Spleen (tissue), 11 donors: ENCODE measurements around the gene DEDD. TPM values are rescaled to one million over a fixed set of nuclear protein-coding genes. Genes with fewer than 3 reads are reported as not detected.

Experiments
- DNase-seq: peaks from one replicate; pipeline ENCODE4 v3.0.0-alpha.2; 2020
- H3K27ac ChIP-seq, 8 donors: fragments of 200-600 bp; sonication (generic) in 7 of 8; 1 replicate in 4 of 8; 2 replicates in 4 of 8; pipeline versions ENCODE4 v1.5.0 to v1.8.0; 2016 to 2021; ENCODE audit warnings: inconsistent platforms in 4 of 8, mild to moderate bottlenecking in 4 of 8, moderate library complexity in 1 of 8
- H3K27me3 ChIP-seq, 7 donors: fragments of 200-600 bp; sonication (generic) in 6 of 7; replicated peaks in 1 of 7; 1 replicate in 4 of 7; 2 replicates in 3 of 7; pipeline versions ENCODE4 v1.5.0 to v1.8.0; 2016 to 2021; ENCODE audit warnings: inconsistent platforms in 3 of 7, mild to moderate bottlenecking in 1 of 7
- H3K36me3 ChIP-seq, 6 donors: fragments of 200-600 bp; sonication (generic) in 5 of 6; 1 replicate in 4 of 6; 2 replicates in 2 of 6; pipeline versions ENCODE4 v1.5.0 to v1.8.0; 2016 to 2021; ENCODE audit warnings: inconsistent platforms in 2 of 6
- H3K4me1 ChIP-seq, 6 donors: fragments of 200-600 bp; sonication (generic) in 5 of 6; 1 replicate in 3 of 6; 2 replicates in 3 of 6; pipeline versions ENCODE4 v1.5.0 to v1.8.0; 2016 to 2021; ENCODE audit warnings: inconsistent platforms in 3 of 6
- H3K4me3 ChIP-seq, 8 donors: fragments of 200-600 bp; sonication (generic) in 7 of 8; 1 replicate in 4 of 8; 2 replicates in 4 of 8; pipeline versions ENCODE4 v1.5.0 to v1.8.0; 2016 to 2021; ENCODE audit warnings: inconsistent platforms in 4 of 8, mild to moderate bottlenecking in 4 of 8, moderate library complexity in 2 of 8
- H3K9me3 ChIP-seq, 8 donors: fragments of 200-600 bp; sonication (generic) in 7 of 8; 1 replicate in 4 of 8; 2 replicates in 4 of 8; pipeline versions ENCODE4 v1.5.0 to v1.8.0; 2016 to 2021; ENCODE audit warnings: inconsistent platforms in 4 of 8
- CTCF ChIP-seq, 11 experiments: fragments of 200-600 bp in 7 of 11; fragments of 450-650 bp in 4 of 11; sonication (generic) in 4 of 11; IDR thresholded peaks in 8 of 11; conservative IDR thresholded peaks in 3 of 11; 1 replicate in 7 of 11; 2 replicates in 4 of 11; pipeline versions ENCODE4 v1.4.0 to v1.8.0; 2016 to 2021; ENCODE audit warnings: antibody characterized with exemption in 11 of 11, inconsistent platforms in 4 of 11, mild to moderate bottlenecking in 1 of 11
- POLR2A ChIP-seq, 3 donors: fragments of 450-650 bp; IDR thresholded peaks; one replicate each; pipeline ENCODE4 v1.5.1; 2017; ENCODE audit warnings: antibody characterized with exemption in 3 of 3, mild to moderate bottlenecking in 1 of 3
- POLR2AphosphoS5 ChIP-seq, 3 donors: sonication (generic); formaldehyde crosslinking; IDR thresholded peaks; one replicate each; pipeline ENCODE4 v1.5.1; 2017; ENCODE audit warnings: antibody characterized with exemption in 3 of 3
- WGBS, 5 donors: extraction: QIAGEN DNeasy Blood & Tissue Kit in 3 of 5; methylation state at CpG; one replicate each; pipeline versions ENCODE4 v1.1.5 to v1.1.7; 2013 to 2018; 5-methylcytosine and 5-hydroxymethylcytosine counted together
- intact Hi-C: fragments of 100-400 bp; cut with DNase I; formaldehyde crosslinking; loops from one replicate; pipeline ENCODE4 v1.15.0; 2023; ENCODE audit warnings: low total_unique reads
- polyA plus RNA-seq, 3 donors: library from polyadenylated mRNA; stranded (reverse); fragments of 200-250 nt; gene quantifications; one replicate each; pipeline ENCODE4 v1.2.1, GENCODE V29; 2013
- total RNA-seq, 7 donors: library from RNA; depleted of rRNA in 3 of 7; stranded (reverse); fragments of >200 nt in 3 of 7; fragmentation: NEBNext Ultra II Directional in 4 of 7; extraction: Animal tissue kit (Norgen Biotek cat#: 25700) in 4 of 7; gene quantifications; one replicate each; pipeline versions ENCODE4 v1.1.0 to v1.2.1, GENCODE V29; 2016 to 2021
- donor health status: healthy with polysubstance abuse.
- donor health status: DM: no; HTN: no; CAD: no; lungs with moderate emphysema.
- donor health status: DM: no; HTN: no; CAD: no.
- donor health status: Bipolar disorder and iron deficiency.
- donor health status: healthy.
- donor health status: DM: no; HTN: no; CAD: no.
- donor health status: DM: yes; HTN: yes; CAD: no.

The DEDD gene
- total and polyA plus RNA-seq, 10 donors, result 15.9 to 49.1 (median 37.6) TPM

- WGBS, 5 donors, result 54 to 100% (median 87%) methylated on average over 1 of the region's 1 CpG
- H3K9me3 ChIP-seq, result no peaks in the 10 kb centered on the region
- peak; percentile 1 for DNase-seq
- peak overlapping the region in 5 of 8 donors; percentile 6 to 54 (median 27) for H3K27ac ChIP-seq
- TF ChIP-seq CTCF (IDR thresholded peaks at IDR 0.05 in 8 of 11, conservative IDR thresholded peaks at IDR 0.05 in 3 of 11) (no peak), POLR2A (IDR thresholded peaks at IDR 0.05) (no peak), POLR2AphosphoS5 (IDR thresholded peaks at IDR 0.05) (no peak)
- H3K4me1 ChIP-seq, result peaks cover 19 to 66% (median 41%) of the 10 kb centered on the region in 6 donors
- no peak overlapping the region for H3K4me3 ChIP-seq
- intact Hi-C loops, result no loop called here
- no peaks in the 10 kb centered on the region for H3K27me3 ChIP-seq
- H3K36me3 ChIP-seq, result peaks cover 5 to 77% (median 64%) of the 10 kb centered on the region in 6 donors
These were observed 39.9 kb upstream of the DEDD start for GRCh38 chr1:161172349-161172748.

- DNase-seq, result peak; percentile 61
- peak overlapping the region in 3 of 8 donors; percentile 21 to 54 (median 42) for H3K27ac ChIP-seq
- H3K4me3 ChIP-seq, result no peak overlapping the region
- H3K9me3 ChIP-seq, result no peaks in the 10 kb centered on the region
- H3K36me3 ChIP-seq, result peaks cover 5 to 77% (median 64%) of the 10 kb centered on the region in 6 donors
- no peak for TF ChIP-seq POLR2AphosphoS5 (IDR thresholded peaks at IDR 0.05)
- no peak for TF ChIP-seq CTCF (IDR thresholded peaks at IDR 0.05 in 8 of 11, conservative IDR thresholded peaks at IDR 0.05 in 3 of 11)
- TF ChIP-seq POLR2A (IDR thresholded peaks at IDR 0.05), result no peak
- intact Hi-C loops, result no loop called here
- H3K27me3 ChIP-seq, result no peaks in the 10 kb centered on the region
- WGBS, 5 donors, result 81 to 92% (median 88%) methylated on average over 11 to 12 of the region's 12 CpGs
- peaks cover 21 to 69% (median 46%) of the 10 kb centered on the region in 6 donors for H3K4me1 ChIP-seq
These were observed 39.2 kb upstream of the DEDD start for GRCh38 chr1:161171696-161172095.

GRCh38 chr1:161171191-161171590, 38.7 kb upstream of the DEDD start:
- H3K36me3 ChIP-seq, result peaks cover 5 to 77% (median 64%) of the 10 kb centered on the region in 6 donors
- TF ChIP-seq POLR2AphosphoS5 (IDR thresholded peaks at IDR 0.05), result no peak
- WGBS, 5 donors, result 73 to 84% (median 79%) methylated on average over 5 of the region's 5 CpGs
- H3K27me3 ChIP-seq, result no peaks in the 10 kb centered on the region
- H3K27ac ChIP-seq, result peak overlapping the region in 3 of 8 donors; percentile 21 to 54 (median 42)
- peak; percentile 14 for DNase-seq
- H3K4me1 ChIP-seq, result peaks cover 16 to 67% (median 42%) of the 10 kb centered on the region in 6 donors
- intact Hi-C loops, result no loop called here
- H3K4me3 ChIP-seq, result no peak overlapping the region
- H3K9me3 ChIP-seq, result no peaks in the 10 kb centered on the region

GRCh38 chr1:161168906-161169305, 36.4 kb upstream of the DEDD start:
- Histone ChIP-seq H3K4me3 (no peak overlapping the region), H3K9me3 (no peaks in the 10 kb centered on the region), H3K27me3 (no peaks in the 10 kb centered on the region), H3K36me3 (peaks cover 5 to 68% (median 53%) of the 10 kb centered on the region in 6 donors), H3K27ac (no peak overlapping the region), H3K4me1 (peaks cover 7 to 58% (median 37%) of the 10 kb centered on the region in 6 donors)
- peak; percentile 41 for DNase-seq
- no peak for TF ChIP-seq POLR2A (IDR thresholded peaks at IDR 0.05)
- peak in 2 of 3 donors; percentile 8 to 11 for TF ChIP-seq POLR2AphosphoS5 (IDR thresholded peaks at IDR 0.05)
- WGBS, 5 donors, result 93 to 98% (median 94%) methylated on average over 7 to 9 of the region's 9 CpGs
- intact Hi-C loops, result no loop called here

GRCh38 chr1:161166669-161167548, 34.4 kb upstream of the DEDD start:
- Histone ChIP-seq H3K36me3 (peaks cover 5 to 68% (median 49%) of the 10 kb centered on the region in 6 donors), H3K27ac (peak overlapping the region; percentile 87 to 92 (median 88)), H3K27me3 (no peaks in the 10 kb centered on the region), H3K4me3 (peak overlapping the region; percentile 44 to 95 (median 77)), H3K4me1 (peaks cover 7 to 52% (median 34%) of the 10 kb centered on the region in 6 donors), H3K9me3 (no peaks in the 10 kb centered on the region)
- intact Hi-C loops, result no loop called here
- peak; percentile 86 for DNase-seq
- 9 to 12% (median 10%) methylated on average over 28 to 33 of the region's 33 CpGs for WGBS, 5 donors
- TF ChIP-seq POLR2AphosphoS5 (IDR thresholded peaks at IDR 0.05) (no peak), POLR2A (IDR thresholded peaks at IDR 0.05) (no peak), CTCF (IDR thresholded peaks at IDR 0.05 in 8 of 11, conservative IDR thresholded peaks at IDR 0.05 in 3 of 11) (no peak)
